RCC 7860 (cell line): Measurements from ENCODE around the gene LGALS8.
"Not testable (repeated sequence)": the region's sequence is repeated elsewhere in the genome, so short reads cannot be mapped to it uniquely, and the experiment has no call there.

Experiments used
- DNase-seq: peaks from one replicate; pipeline ENCODE4 v3.0.0-alpha.2; 2015; ENCODE audit warnings: low spot score
- FAIRE-seq: peaks from 2 replicates; lab custom pipeline; 2012; peaks lifted over from hg19 to GRCh38; lab: Jason Lieb, UNC

Gene LGALS8

DNA sequence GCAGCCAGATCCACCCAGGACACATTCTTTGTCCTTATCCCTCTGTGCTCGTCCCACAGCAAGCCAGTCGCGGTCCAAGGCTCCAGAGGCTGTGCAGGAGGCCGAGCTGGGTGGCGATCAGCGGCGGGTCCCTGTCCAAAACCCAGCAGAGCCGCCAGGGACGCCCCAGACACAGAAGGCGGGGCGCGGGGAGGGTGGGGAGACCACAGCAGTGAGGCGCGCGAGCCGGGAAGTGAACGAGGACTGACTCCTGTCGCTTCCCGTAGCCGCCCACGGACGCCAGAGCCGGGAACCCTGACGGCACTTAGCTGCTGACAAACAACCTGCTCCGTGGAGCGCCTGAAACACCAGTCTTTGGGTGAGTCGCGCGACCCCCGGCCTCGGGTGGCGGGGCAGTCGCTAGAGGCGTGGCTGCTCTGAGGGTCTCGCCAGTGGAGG lies at the start of gene LGALS8:
TSS of gene LGALS8 (plus strand) at position 279 of the 438 bp plus-strand sequence. CDS start 2,089 bp downstream, outside the sequence.
- no peak for FAIRE-seq
- DNase-seq = peak; percentile 56

GRCh38 chr1:236476019-236476418 lies 47.8 kb upstream of the LGALS8 start:
- FAIRE-seq (no peak), DNase-seq (no peak)

- no peak for FAIRE-seq
- no peak for DNase-seq
Observed at GRCh38 chr1:236480758-236481436, 42.9 kb upstream of the LGALS8 start.

- DNase-seq (no peak), FAIRE-seq (no peak)
Observed at GRCh38 chr1:236484310-236484971, 39.3 kb upstream of the LGALS8 start.

GRCh38 chr1:236486356-236487002 lies 37.3 kb upstream of the LGALS8 start:
- DNase-seq (no peak), FAIRE-seq (no peak)

DNA sequence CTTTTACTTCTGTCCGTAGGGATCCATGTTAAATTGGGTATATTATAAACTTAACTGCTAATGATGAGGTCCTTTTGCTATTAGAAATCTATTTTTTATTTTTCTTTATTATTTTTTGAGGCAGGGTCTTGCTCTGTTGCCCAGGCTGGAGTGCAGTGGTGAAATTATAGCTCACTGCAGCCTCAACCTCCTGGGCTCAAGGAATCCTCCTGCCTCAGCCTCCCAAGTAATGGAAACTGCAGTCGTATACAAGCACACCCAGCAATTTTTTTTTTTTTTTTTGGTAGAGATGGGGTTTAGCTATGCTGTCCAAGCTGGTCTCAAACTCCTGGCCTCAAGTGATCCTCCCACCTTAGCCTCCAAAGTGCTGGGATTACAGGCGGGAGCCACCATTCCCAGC lies 34.6 kb upstream of the LGALS8 start:
- not testable (repeated sequence) for FAIRE-seq, DNase-seq

DNA sequence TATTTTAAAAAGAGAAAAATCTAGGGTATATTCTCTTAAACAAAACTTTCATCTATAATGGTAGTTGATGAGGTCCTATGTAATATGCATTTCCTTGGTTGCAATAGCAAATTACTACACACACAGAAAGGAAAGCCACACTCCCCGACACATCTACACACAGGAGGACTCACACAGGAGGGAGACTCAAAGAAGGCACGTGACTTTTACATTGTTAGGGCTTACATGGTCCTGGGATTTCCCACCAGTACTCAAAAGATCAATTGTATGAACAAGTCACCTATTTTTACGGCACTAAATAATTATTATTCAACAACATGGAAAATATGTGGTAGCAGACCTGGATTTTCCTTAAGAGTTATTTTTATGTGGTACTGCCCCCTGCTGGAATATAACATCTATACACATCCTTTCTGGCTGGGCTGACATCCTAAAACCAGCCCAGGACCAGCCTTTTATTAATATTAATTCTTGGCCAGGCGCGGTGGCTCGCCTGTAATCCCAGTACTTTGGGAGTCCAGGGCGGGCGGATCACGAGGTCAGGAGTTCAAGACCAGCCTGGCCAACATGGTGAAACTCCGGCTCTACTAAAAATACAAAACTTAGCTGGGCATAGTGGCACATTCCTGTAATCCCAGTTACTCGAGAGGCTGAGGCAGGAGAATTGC lies 33.9 kb upstream of the LGALS8 start:
- FAIRE-seq (no peak), DNase-seq (peak; percentile 29)

DNA sequence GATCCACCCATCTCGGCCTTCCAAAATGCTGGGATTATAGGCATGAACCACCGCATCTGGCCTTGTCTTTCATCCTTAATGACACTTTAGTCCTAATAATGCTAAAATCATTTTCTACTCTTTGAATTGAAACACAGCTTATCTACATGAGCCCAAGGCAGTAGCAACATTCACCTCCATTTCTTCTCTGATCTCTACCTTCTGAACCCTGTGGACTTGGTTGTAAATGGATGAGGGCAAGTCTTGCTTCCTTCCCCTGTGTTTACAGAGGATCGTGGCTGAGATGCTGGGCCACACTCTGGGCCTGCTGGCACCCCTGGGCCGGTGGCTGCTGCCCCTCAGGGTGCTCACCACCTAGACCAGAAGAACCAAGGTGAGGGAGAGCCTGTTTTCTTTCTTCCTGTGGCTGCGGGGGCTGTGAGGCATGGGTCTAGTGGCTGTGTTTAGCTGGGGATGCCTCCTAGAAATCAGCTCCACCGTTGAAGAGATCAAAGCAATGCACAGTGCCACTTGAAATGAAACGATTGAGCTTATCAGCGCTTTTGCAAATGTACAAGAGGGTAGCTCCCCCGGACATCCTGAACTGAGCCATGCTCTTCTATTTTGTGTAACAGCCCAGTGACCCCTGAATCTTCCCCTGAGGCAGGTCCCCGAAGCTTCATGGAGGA lies 32.2 kb upstream of the LGALS8 start:
- FAIRE-seq (no peak), DNase-seq (no peak)

DNA sequence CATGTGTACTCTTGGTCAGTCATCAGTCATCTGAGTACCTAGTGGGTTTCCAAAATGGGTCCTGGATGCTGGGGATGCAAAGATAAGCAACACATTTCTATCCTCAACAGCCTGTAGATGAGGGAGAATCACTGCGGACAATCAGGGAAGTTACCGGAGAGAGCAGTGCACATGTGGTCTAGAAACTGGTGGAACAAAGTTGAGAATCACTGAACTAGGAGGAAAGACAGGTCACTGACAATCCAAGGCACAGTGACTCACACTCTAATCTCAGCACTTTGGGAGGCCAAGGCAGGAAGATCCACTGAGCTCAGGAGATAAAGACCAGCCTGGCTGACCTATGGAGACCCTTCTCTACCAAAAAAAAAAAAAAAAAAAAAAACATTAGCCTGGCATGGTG lies 31.4 kb upstream of the LGALS8 start:
- FAIRE-seq = no peak
- no peak for DNase-seq

DNA sequence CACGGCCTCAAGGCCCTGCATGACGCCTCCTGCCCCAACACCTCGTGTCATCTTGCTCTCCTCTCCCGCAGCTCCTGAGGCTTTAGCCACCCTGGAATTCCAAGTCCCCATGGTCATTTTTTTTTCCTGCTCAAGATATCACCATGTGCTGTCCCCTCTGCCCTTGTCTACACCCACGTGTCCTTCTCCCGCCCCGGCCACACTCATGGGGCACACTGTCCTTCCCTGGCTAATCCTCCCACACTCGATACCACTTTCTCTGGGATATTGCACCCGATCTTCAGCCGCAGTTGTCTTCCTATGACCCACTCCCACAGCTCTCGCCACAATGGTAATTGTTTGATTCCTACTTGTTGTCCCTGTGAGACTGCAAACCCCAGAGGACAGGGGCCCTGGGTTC lies 29.7 kb upstream of the LGALS8 start:
- FAIRE-seq (no peak), DNase-seq (no peak)

DNA sequence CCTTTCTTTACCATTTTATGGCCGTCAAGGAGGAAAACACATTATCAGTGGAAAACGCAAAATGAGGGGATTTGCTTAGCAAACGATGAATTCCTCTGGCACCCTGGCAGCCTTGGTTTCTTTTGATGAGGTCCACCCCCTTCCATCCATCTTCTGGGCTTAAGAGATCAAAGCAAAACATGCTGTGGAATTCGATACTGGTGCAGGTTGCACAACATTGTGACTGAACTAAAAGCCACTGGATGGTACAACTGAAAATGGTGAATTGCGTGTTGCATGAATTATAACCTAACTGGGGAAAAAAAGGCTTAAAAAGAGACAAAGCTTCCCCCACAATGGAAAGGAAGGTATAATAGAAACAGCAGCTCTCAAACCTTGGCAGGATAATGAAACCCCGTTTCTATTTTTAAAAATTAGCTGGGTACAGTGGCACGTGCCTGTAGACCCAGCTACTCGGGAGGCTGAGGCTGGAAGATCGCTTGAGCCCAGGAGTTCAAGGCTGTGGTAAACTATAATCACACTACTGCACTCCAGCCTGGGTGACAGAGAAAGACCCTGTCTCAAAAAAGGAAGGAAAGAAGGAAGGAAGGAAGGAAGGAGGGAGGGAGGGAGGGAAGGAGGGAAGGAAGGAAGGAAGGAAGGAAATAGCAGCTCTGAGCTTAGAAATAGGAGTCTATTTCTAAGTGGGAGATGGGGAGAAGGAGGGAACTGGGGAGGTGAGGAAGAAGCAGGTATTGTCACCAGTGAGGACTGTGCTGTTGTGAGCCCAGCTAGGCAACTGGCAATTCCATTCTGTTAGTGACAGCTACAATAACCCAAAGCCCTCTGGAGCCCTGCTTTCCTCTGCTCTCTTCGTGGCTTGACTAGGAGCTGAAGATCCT lies 29.0 kb upstream of the LGALS8 start:
- DNase-seq (no peak), FAIRE-seq (no peak)

GRCh38 chr1:236495467-236496112 lies 28.2 kb upstream of the LGALS8 start:
- DNase-seq (no peak), FAIRE-seq (no peak)

- no peak for DNase-seq
- FAIRE-seq = no peak
Observed at GRCh38 chr1:236497908-236498307, 25.9 kb upstream of the LGALS8 start.

GRCh38 chr1:236501093-236501492 lies 22.7 kb upstream of the LGALS8 start:
- FAIRE-seq = no peak
- no peak for DNase-seq

GRCh38 chr1:236502579-236502971 lies 21.2 kb upstream of the LGALS8 start:
- no peak for FAIRE-seq

GRCh38 chr1:236502972-236503639 lies 20.7 kb upstream of the LGALS8 start:
- FAIRE-seq (no peak), DNase-seq (peak; percentile 30)

More at GRCh38 chr1:236502579-236502971, 21.2 kb upstream of the LGALS8 start:
- no peak for DNase-seq

- not testable (repeated sequence) for DNase-seq, FAIRE-seq
Observed at GRCh38 chr1:236504338-236504737, 19.4 kb upstream of the LGALS8 start.

GRCh38 chr1:236507022-236507700 lies 16.6 kb upstream of the LGALS8 start:
- FAIRE-seq (no peak), DNase-seq (no peak)
